Panc1 (cell line): Measurements from ENCODE around the gene RPL26. TPM values are rescaled to one million over a fixed set of nuclear protein-coding genes. Genes with fewer than 3 reads are reported as not detected.

Experiments used
- ATAC-seq: fragments of 200-7000 bp; cut with Tn5 transposase; 2 replicates; pipeline ENCODE4 v1.9.1; 2020; ENCODE audit warnings: mild to moderate bottlenecking, moderate library complexity
- BruUV-seq: library from RNA; stranded (reverse); fragments of 400-500 nt; replicated peaks from 2 replicates; lab custom pipeline; 2021; lab: Mats Ljungman, UMichigan
- CTCF ChIA-PET: fragments of 300-600 bp; sonication (Branson Sonifier 250); formaldehyde crosslinking; loops from one replicate; lab custom pipeline; 2022; ENCODE audit warnings: antibody characterized with exemption; lab: Charles Lee
- POLR2A ChIA-PET: fragments of 300-600 bp; sonication (Branson Sonifier 250); formaldehyde crosslinking; loops from one replicate; lab custom pipeline; 2022; ENCODE audit warnings: antibody characterized with exemption; lab: Charles Lee
- DNase-seq: peaks from one replicate; pipeline ENCODE4 v3.0.0-alpha.2; 2010; ENCODE audit warnings: low read depth, low spot score
- H3K27ac ChIP-seq: 2 replicates; pipeline ENCODE4 v1.5.1; 2011; ENCODE audit warnings: mild to moderate bottlenecking, low read length, inconsistent platforms
- H3K27me3 ChIP-seq: fragments of 200-500 bp; sonication (Bioruptor generic); 2 replicates; pipeline ENCODE4 v1.6.0; 2014; ENCODE audit warnings: low read length, inconsistent platforms; ENCODE audit not compliant: control insufficient read depth, insufficient read depth
- H3K36me3 ChIP-seq: fragments of 200-500 bp; sonication (Bioruptor generic); 2 replicates; pipeline ENCODE4 v1.5.1; 2014; ENCODE audit warnings: inconsistent platforms, mild to moderate bottlenecking, low read length, moderate library complexity; ENCODE audit not compliant: control insufficient read depth, insufficient read depth
- H3K4me1 ChIP-seq: 2 replicates; pipeline ENCODE4 v1.5.1; 2011; ENCODE audit warnings: inconsistent platforms, mild to moderate bottlenecking, low read length, moderate library complexity; ENCODE audit not compliant: control insufficient read depth, insufficient read depth
- H3K4me3 ChIP-seq, 2 experiments: 2 replicates each; pipeline ENCODE4 v1.5.1; 2011 to 2012; ENCODE audit warnings: low read depth in 2 of 2, low read length in 2 of 2, mild to moderate bottlenecking in 2 of 2, inconsistent platforms in 1 of 2, moderate library complexity in 1 of 2
- H3K9me3 ChIP-seq: fragments of 200-500 bp; sonication (Bioruptor generic); 2 replicates; pipeline ENCODE4 v1.5.1; 2014; ENCODE audit warnings: low read depth, mild to moderate bottlenecking, inconsistent platforms, low read length, moderate library complexity; ENCODE audit not compliant: control insufficient read depth, insufficient read depth
- POLR2AphosphoS5 ChIP-seq: IDR thresholded peaks from 2 replicates; pipeline ENCODE4 v1.6.1; 2012; ENCODE audit warnings: mild to moderate bottlenecking, low read depth, low read length, moderate library complexity
- SIN3A ChIP-seq: IDR thresholded peaks from 2 replicates; pipeline ENCODE4 v1.6.1; 2012; ENCODE audit warnings: low read depth, mild to moderate bottlenecking, low read length, moderate library complexity, borderline replicate concordance; ENCODE audit not compliant: insufficient read depth
- TCF7L2 ChIP-seq: IDR thresholded peaks from 2 replicates; pipeline ENCODE4 v1.6.1; 2011; ENCODE audit warnings: mild to moderate bottlenecking, low read depth, low read length, inconsistent platforms
- in situ Hi-C: cut with HindIII; loops from 2 replicates; pipeline ENCODE4 v1.10.0; 2016; ENCODE audit warnings: low sequenced_read_pairs, low pct_unique_long_range_greater_than_20kb
- intact Hi-C: fragments of 100-400 bp; cut with micrococcal nuclease; formaldehyde crosslinking; loops from one replicate; pipeline ENCODE4 v1.10.0; 2022; ENCODE audit not compliant: unreplicated experiment
- total RNA-seq: library from RNA; stranded (reverse); gene quantifications from one replicate; pipeline ENCODE4 v1.2.1, GENCODE V29; 2021; ENCODE audit not compliant: unreplicated experiment
- TF ChIP-seq, protein P1 (sequence below), 2 experiments: IDR thresholded peaks; 2 replicates each; pipeline ENCODE4 v1.6.1; 2011 to 2012; ENCODE audit warnings: low read depth in 2 of 2, control low read depth in 1 of 2, low read length in 1 of 2, mild to moderate bottlenecking in 1 of 2, moderate library complexity in 1 of 2; ENCODE audit not compliant: insufficient read depth in 1 of 2
- TF ChIP-seq, protein P2 (sequence below): fragments of 450-650 bp; IDR thresholded peaks from 2 replicates; pipeline ENCODE4 v1.5.1; 2017; ENCODE audit warnings: mild to moderate bottlenecking

The RPL26 gene
- total RNA-seq, 1 experiment from 2014 or later = 865 TPM

DNA sequence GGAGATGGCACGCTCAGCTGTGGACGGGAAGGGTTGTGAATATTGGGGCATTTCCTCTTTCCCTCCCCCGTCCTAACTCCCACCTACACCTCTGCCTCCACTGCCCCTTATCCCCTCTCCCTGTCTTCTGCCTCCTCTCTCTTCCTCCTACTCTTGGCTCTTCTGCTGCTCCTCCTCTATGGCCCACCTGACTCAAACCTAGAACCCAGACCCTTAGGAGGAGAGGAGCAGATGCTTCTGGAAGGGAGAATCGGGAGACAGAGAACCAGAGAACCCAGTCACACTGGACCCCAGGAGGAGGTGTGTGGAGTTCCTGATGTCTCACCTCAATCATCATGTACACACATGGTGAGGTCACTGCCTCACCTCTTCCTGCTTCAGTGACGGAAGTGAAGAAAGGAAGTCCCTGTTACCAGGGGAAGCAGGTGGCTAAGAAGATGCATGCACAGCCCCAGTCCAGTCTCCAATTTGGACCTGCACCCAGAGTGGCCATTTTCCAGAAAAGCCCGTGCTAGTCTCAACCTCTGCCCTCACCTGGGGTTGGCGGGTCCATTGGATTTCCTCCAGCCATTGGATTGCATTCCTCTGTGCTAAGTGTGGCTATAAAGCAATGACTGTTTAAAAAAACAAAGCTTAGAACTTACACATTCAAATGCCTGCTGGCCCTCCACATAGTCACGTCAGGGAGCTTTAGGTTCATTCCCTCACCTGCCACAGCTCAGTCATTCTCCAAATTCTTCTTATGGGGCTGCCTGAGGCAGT is 10.7 kb upstream of the RPL26 start:
- H3K4me3 ChIP-seq = no peak overlapping the region
- no peak for TF ChIP-seq SIN3A
- no peak for TF ChIP-seq TCF7L2
- TF ChIP-seq, protein P1, sequence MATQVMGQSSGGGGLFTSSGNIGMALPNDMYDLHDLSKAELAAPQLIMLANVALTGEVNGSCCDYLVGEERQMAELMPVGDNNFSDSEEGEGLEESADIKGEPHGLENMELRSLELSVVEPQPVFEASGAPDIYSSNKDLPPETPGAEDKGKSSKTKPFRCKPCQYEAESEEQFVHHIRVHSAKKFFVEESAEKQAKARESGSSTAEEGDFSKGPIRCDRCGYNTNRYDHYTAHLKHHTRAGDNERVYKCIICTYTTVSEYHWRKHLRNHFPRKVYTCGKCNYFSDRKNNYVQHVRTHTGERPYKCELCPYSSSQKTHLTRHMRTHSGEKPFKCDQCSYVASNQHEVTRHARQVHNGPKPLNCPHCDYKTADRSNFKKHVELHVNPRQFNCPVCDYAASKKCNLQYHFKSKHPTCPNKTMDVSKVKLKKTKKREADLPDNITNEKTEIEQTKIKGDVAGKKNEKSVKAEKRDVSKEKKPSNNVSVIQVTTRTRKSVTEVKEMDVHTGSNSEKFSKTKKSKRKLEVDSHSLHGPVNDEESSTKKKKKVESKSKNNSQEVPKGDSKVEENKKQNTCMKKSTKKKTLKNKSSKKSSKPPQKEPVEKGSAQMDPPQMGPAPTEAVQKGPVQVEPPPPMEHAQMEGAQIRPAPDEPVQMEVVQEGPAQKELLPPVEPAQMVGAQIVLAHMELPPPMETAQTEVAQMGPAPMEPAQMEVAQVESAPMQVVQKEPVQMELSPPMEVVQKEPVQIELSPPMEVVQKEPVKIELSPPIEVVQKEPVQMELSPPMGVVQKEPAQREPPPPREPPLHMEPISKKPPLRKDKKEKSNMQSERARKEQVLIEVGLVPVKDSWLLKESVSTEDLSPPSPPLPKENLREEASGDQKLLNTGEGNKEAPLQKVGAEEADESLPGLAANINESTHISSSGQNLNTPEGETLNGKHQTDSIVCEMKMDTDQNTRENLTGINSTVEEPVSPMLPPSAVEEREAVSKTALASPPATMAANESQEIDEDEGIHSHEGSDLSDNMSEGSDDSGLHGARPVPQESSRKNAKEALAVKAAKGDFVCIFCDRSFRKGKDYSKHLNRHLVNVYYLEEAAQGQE (IDR thresholded peaks at IDR 0.05; ENCODE audit: insufficient read depth in 1 of 2, low read depth in 2 of 2, low read length in 1 of 2) = no peak
- TF ChIP-seq, protein P2, sequence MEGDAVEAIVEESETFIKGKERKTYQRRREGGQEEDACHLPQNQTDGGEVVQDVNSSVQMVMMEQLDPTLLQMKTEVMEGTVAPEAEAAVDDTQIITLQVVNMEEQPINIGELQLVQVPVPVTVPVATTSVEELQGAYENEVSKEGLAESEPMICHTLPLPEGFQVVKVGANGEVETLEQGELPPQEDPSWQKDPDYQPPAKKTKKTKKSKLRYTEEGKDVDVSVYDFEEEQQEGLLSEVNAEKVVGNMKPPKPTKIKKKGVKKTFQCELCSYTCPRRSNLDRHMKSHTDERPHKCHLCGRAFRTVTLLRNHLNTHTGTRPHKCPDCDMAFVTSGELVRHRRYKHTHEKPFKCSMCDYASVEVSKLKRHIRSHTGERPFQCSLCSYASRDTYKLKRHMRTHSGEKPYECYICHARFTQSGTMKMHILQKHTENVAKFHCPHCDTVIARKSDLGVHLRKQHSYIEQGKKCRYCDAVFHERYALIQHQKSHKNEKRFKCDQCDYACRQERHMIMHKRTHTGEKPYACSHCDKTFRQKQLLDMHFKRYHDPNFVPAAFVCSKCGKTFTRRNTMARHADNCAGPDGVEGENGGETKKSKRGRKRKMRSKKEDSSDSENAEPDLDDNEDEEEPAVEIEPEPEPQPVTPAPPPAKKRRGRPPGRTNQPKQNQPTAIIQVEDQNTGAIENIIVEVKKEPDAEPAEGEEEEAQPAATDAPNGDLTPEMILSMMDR = no peak
- TF ChIP-seq POLR2AphosphoS5 = no peak
- ChIA-PET CTCF (interaction anchor here (0.7 kb wide), 1 partner anchor 271 kb away, joined by 3 read pairs; no protein-coding TSS in a partner anchor), POLR2A (interaction anchor here (0.6 kb wide), 1 partner anchor 78 kb away, joined by 6 read pairs; no protein-coding TSS in a partner anchor)
- H3K27ac ChIP-seq = no peak overlapping the region
- no peak for DNase-seq
- no peak for ATAC-seq
- in situ Hi-C loops = no loop called here
- BruUV-seq = no TSS peak
- H3K36me3 ChIP-seq = no peaks in the 10 kb centered on the region
- H3K27me3 ChIP-seq = peaks cover 2% of the 10 kb centered on the region; the same call in 1 of the 2 replicates
- 0 out of 2 replicates have a peak, but pooled peaks cover 4% of the 10 kb centered on the region for H3K4me1 ChIP-seq
- intact Hi-C loops = no loop called here
- no peaks in the 10 kb centered on the region for H3K9me3 ChIP-seq

DNA sequence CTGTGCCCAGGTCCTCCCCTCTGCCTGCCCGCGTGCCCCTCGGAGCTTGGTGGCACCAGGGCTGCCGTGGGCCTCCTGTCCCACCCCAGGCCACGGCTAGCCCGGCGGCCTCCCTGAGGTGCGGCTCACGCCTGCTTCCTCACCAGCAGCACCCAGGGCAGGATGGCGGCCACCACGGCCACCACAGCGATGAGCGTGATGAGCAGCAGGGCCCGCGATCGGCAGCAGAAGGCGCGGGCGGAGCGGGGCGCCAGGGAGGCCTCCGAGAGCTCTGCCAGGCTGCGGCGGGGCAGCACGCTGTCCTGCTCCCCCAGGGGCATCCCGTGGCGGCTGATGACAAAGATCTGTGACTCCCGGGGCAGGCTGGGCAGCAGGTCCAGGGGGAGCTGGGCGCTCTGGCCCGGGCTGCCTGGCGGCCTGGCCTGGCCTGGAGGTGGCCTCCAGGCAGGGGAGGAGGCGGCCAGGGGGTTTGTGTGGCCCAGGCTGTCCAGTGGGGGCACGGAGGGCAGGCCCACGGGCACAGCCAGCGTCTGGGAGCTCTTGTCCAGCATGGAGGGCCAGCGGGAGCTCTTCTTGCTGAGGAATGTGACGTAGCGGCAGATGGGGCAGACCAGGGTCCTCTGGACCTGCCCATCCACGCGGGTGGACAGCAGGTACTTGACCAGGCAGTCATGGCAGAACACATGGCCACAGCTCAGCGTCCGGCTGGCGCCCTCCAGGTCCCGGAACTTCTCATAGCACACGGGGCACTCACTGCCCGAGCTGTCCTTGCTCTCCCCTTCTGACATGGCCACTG is 9.9 kb upstream of the RPL26 start:
- Histone ChIP-seq H3K36me3 (no peaks in the 10 kb centered on the region), H3K27ac (no peak overlapping the region), H3K4me3 (no peak overlapping the region), H3K27me3 (peaks cover 1% of the 10 kb centered on the region; the same call in 1 of the 2 replicates), H3K9me3 (no peaks in the 10 kb centered on the region), H3K4me1 (0 out of 2 replicates have a peak, but pooled peaks cover 4% of the 10 kb centered on the region)
- intact Hi-C loops (no loop called here), in situ Hi-C loops (no loop called here)
- ChIA-PET POLR2A (no interaction called here), CTCF (no interaction called here)
- no peak for TF ChIP-seq SIN3A
- TF ChIP-seq, protein P1 (IDR thresholded peaks at IDR 0.05; ENCODE audit: insufficient read depth in 1 of 2, low read depth in 2 of 2, low read length in 1 of 2) = no peak
- TF ChIP-seq, protein P2 = no peak
- TF ChIP-seq TCF7L2 = no peak
- TF ChIP-seq POLR2AphosphoS5 = no peak
- BruUV-seq = no TSS peak
- ATAC-seq (peak; percentile 35), DNase-seq (no peak)
